PC-9 (cell line): Measurements from ENCODE around the gene ADORA1.

Source experiments
- EZH2 ChIP-seq: fragments of 200-600 bp; sonication (generic); IDR thresholded peaks from 2 replicates; pipeline ENCODE4 v1.8.0; 2017; ENCODE audit warnings: antibody characterized with exemption, low read depth
- TF ChIP-seq, protein P1 (sequence below): fragments of 200-600 bp; sonication (generic); conservative IDR thresholded peaks from 2 replicates; pipeline ENCODE4 v1.6.1; 2017; ENCODE audit warnings: mixed run types, antibody characterized with exemption, mild to moderate bottlenecking, moderate library complexity

DNA sequence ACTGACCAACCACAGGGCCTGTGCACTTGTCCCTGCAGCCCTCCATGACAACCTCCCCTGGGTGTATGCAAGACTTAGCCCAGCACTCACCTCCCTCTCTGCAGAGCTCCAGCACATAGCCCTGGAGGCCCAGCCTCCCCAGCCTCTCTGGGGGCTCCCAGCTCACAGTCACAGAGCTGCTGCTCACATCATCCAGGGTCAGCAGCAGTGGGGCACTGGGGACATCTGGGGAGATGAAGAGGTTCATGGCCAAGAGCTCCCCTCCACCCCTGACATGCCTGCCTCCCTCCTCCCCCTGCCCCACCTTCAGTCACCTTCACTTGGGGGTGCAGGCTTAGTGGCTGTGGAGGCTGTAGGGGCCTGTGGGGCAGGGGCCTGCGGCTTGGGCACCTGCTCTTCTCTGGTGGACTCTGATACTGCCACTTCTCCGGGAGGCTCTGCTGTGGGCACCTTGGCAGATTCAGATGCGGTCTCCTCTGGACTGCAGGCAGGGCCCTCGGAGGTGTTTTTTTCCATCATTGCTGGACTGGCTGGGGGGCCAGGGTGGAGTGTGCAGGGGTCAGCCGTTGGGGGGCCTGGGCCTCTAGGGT, 47.8 kb downstream of the ADORA1 start, which contains the start of gene MYBPH:
- TF ChIP-seq, protein P1, sequence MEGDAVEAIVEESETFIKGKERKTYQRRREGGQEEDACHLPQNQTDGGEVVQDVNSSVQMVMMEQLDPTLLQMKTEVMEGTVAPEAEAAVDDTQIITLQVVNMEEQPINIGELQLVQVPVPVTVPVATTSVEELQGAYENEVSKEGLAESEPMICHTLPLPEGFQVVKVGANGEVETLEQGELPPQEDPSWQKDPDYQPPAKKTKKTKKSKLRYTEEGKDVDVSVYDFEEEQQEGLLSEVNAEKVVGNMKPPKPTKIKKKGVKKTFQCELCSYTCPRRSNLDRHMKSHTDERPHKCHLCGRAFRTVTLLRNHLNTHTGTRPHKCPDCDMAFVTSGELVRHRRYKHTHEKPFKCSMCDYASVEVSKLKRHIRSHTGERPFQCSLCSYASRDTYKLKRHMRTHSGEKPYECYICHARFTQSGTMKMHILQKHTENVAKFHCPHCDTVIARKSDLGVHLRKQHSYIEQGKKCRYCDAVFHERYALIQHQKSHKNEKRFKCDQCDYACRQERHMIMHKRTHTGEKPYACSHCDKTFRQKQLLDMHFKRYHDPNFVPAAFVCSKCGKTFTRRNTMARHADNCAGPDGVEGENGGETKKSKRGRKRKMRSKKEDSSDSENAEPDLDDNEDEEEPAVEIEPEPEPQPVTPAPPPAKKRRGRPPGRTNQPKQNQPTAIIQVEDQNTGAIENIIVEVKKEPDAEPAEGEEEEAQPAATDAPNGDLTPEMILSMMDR = no peak
- no peak for TF ChIP-seq EZH2
